ENCODE results near the gene STAT4. TPM values are rescaled to one million over a fixed set of nuclear protein-coding genes. Genes with fewer than 3 reads are reported as not detected.
"Not testable (repeated sequence)": the region's sequence is repeated elsewhere in the genome, so short reads cannot be mapped to it uniquely, and the experiment has no call there.

Gene STAT4
- total RNA-seq, 1 donor, result 5.9 TPM

- DNase-seq (ENCODE audit: low read depth in 2 of 3, low spot score in 2 of 3), result no peak
Observed at GRCh38 chr2:191001032-191001431, 149.8 kb downstream of the STAT4 start.

GRCh38 chr2:190999949-191000665 lies 150.7 kb downstream of the STAT4 start:
- DNase-seq (ENCODE audit: low read depth in 2 of 3, low spot score in 2 of 3), result no peak

- no peak for DNase-seq (ENCODE audit: low read depth in 2 of 3, low spot score in 2 of 3)
Observed at GRCh38 chr2:190999058-190999457, 151.7 kb downstream of the STAT4 start.

- no peak for DNase-seq (ENCODE audit: low read depth in 2 of 3, low spot score in 2 of 3)
Observed at GRCh38 chr2:190997526-190998113, 153.2 kb downstream of the STAT4 start.

GRCh38 chr2:190996947-190997346 lies 153.8 kb downstream of the STAT4 start:
- DNase-seq (ENCODE audit: low read depth in 2 of 3, low spot score in 2 of 3), result no peak

- peak in 2 of 3 donors; percentile 63 to 77 for DNase-seq (ENCODE audit: low read depth in 2 of 3, low spot score in 2 of 3)
Observed at GRCh38 chr2:190996338-190996946, 154.4 kb downstream of the STAT4 start.

- not testable (repeated sequence) for DNase-seq (ENCODE audit: low read depth in 2 of 3, low spot score in 2 of 3)
Observed at GRCh38 chr2:190995315-190995714, 155.5 kb downstream of the STAT4 start.

GRCh38 chr2:190994148-190994547 lies 156.6 kb downstream of the STAT4 start:
- DNase-seq (ENCODE audit: low read depth in 2 of 3, low spot score in 2 of 3), result no peak

GRCh38 chr2:190993292-190993643 lies 157.5 kb downstream of the STAT4 start:
- no peak for DNase-seq (ENCODE audit: low read depth in 2 of 3, low spot score in 2 of 3)

GRCh38 chr2:190990132-190990531 lies 160.7 kb downstream of the STAT4 start:
- DNase-seq (ENCODE audit: low read depth in 2 of 3, low spot score in 2 of 3), result no peak

- DNase-seq (ENCODE audit: low read depth in 2 of 3, low spot score in 2 of 3), result no peak
Observed at GRCh38 chr2:190988910-190989309, 161.9 kb downstream of the STAT4 start.

- DNase-seq (ENCODE audit: low read depth in 2 of 3, low spot score in 2 of 3), result no peak
Observed at GRCh38 chr2:190987938-190988337, 162.9 kb downstream of the STAT4 start.

- DNase-seq (ENCODE audit: low read depth in 2 of 3, low spot score in 2 of 3), result no peak
Observed at GRCh38 chr2:190987116-190987515, 163.7 kb downstream of the STAT4 start.

GRCh38 chr2:190986221-190986953 lies 164.4 kb downstream of the STAT4 start:
- peak in 2 of 3 donors; percentile 45 to 71 for DNase-seq (ENCODE audit: low read depth in 2 of 3, low spot score in 2 of 3)

- no peak for DNase-seq (ENCODE audit: low read depth in 2 of 3, low spot score in 2 of 3)
Observed at GRCh38 chr2:190984595-190984994, 166.2 kb downstream of the STAT4 start.

- no peak for DNase-seq (ENCODE audit: low read depth in 2 of 3, low spot score in 2 of 3)
Observed at GRCh38 chr2:190982262-190983034, 168.3 kb downstream of the STAT4 start.

GRCh38 chr2:190981733-190982132 lies 169.1 kb downstream of the STAT4 start:
- DNase-seq (ENCODE audit: low read depth in 2 of 3, low spot score in 2 of 3), result no peak

- DNase-seq (ENCODE audit: low read depth in 2 of 3, low spot score in 2 of 3), result no peak
Observed at GRCh38 chr2:190981333-190981732, 169.5 kb downstream of the STAT4 start.

- DNase-seq (ENCODE audit: low read depth in 2 of 3, low spot score in 2 of 3), result no peak
Observed at GRCh38 chr2:190980630-190981209, 170.1 kb downstream of the STAT4 start.

- DNase-seq (ENCODE audit: low read depth in 2 of 3, low spot score in 2 of 3), result peak in 2 of 3 donors; percentile 76 to 78
Observed at GRCh38 chr2:190979906-190980629, 170.7 kb downstream of the STAT4 start.
